Stimulated activated CD8-positive, alpha-beta memory T cell treated with anti-CD3 and anti-CD28 coated beads, Interleukin-12 subunit alpha, Interleukin-12 subunit beta, amount 100 ng/mL, for 24 hours (primary cell): ENCODE measurements around the gene FBRSL1.
"Not testable (repeated sequence)": the region's sequence is repeated elsewhere in the genome, so short reads cannot be mapped to it uniquely, and the experiment has no call there.

Source experiments
- DNase-seq: peaks from one replicate; pipeline ENCODE4 v3.0.0-alpha.2; 2020; ENCODE audit errors: extremely low read depth

Gene FBRSL1

GRCh38 chr12:132453361-132454192 is 36.4 kb upstream of the FBRSL1 start:
- no peak for DNase-seq

- DNase-seq, result no peak
Observed at GRCh38 chr12:132454193-132454932, 35.6 kb upstream of the FBRSL1 start.

GRCh38 chr12:132454933-132455418 is 35.0 kb upstream of the FBRSL1 start:
- no peak for DNase-seq

GRCh38 chr12:132455565-132455964 is 34.4 kb upstream of the FBRSL1 start:
- DNase-seq, result no peak

GRCh38 chr12:132456186-132456943 is 33.6 kb upstream of the FBRSL1 start:
- DNase-seq, result no peak

- DNase-seq, result no peak
Observed at GRCh38 chr12:132456944-132457495, 32.9 kb upstream of the FBRSL1 start.

- no peak for DNase-seq
Observed at GRCh38 chr12:132458441-132458840, 31.5 kb upstream of the FBRSL1 start.

GRCh38 chr12:132458846-132459641 is 30.9 kb upstream of the FBRSL1 start:
- DNase-seq, result no peak

- DNase-seq, result no peak
Observed at GRCh38 chr12:132460571-132460970, 29.4 kb upstream of the FBRSL1 start.

GRCh38 chr12:132461526-132461925 is 28.4 kb upstream of the FBRSL1 start:
- no peak for DNase-seq

- no peak for DNase-seq
Observed at GRCh38 chr12:132462788-132463187, 27.2 kb upstream of the FBRSL1 start.

- DNase-seq, result not testable (repeated sequence)
Observed at GRCh38 chr12:132463284-132463924, 26.5 kb upstream of the FBRSL1 start.

GRCh38 chr12:132464304-132464703 is 25.6 kb upstream of the FBRSL1 start:
- DNase-seq, result not testable (repeated sequence)

GRCh38 chr12:132464820-132465219 is 25.1 kb upstream of the FBRSL1 start:
- DNase-seq, result no peak

GRCh38 chr12:132465269-132466190 is 24.4 kb upstream of the FBRSL1 start:
- no peak for DNase-seq

GRCh38 chr12:132466241-132467201 is 23.4 kb upstream of the FBRSL1 start:
- no peak for DNase-seq

- no peak for DNase-seq
Observed at GRCh38 chr12:132467511-132467910, 22.4 kb upstream of the FBRSL1 start.

GRCh38 chr12:132469423-132469822 is 20.5 kb upstream of the FBRSL1 start:
- DNase-seq, result no peak
